ENCODE data around the gene WFDC10B.
A peak's percentile ranks its signal among the peaks of the same experiment; 100 is the strongest.
"Not testable (repeated sequence)": the region's sequence is repeated elsewhere in the genome, so short reads cannot be mapped to it uniquely, and the experiment has no call there.

WFDC10B gene

GRCh38 chr20:45704969-45705637, at the start of gene WFDC10B:
TSS of gene WFDC10B (minus strand) at chr20:45705019. CDS start at chr20:45685992, 19,027 bp downstream.
- peak; percentile 1 for DNase-seq

GRCh38 chr20:45752746-45753145, 47.9 kb upstream of the WFDC10B start:
- no peak for DNase-seq

- no peak for DNase-seq
These were observed 46.9 kb upstream of the WFDC10B start for GRCh38 chr20:45751721-45752120.

GRCh38 chr20:45745015-45745414, 40.2 kb upstream of the WFDC10B start:
- DNase-seq: no peak

GRCh38 chr20:45742596-45742995, 37.8 kb upstream of the WFDC10B start:
- DNase-seq: no peak

- DNase-seq: no peak
These were observed 31.2 kb upstream of the WFDC10B start for GRCh38 chr20:45735988-45736387.

- no peak for DNase-seq
These were observed 30.7 kb upstream of the WFDC10B start for GRCh38 chr20:45735552-45735951.

GRCh38 chr20:45732199-45732598, 27.4 kb upstream of the WFDC10B start:
- no peak for DNase-seq

- DNase-seq: no peak
These were observed 22.2 kb upstream of the WFDC10B start for GRCh38 chr20:45727044-45727443.

- no peak for DNase-seq
These were observed 20.3 kb upstream of the WFDC10B start for GRCh38 chr20:45725134-45725533.

GRCh38 chr20:45722047-45722446, 17.2 kb upstream of the WFDC10B start, which contains the start of gene SPINT4:
TSS of gene SPINT4 (plus strand) at chr20:45722347. CDS start at chr20:45722368, 21 bp downstream.
- no peak for DNase-seq

- not testable (repeated sequence) for DNase-seq
These were observed 11.4 kb upstream of the WFDC10B start for GRCh38 chr20:45716141-45716688.

GRCh38 chr20:45701873-45702272, 2.9 kb downstream of the WFDC10B start, which contains the start of gene WFDC13:
TSS of gene WFDC13 (plus strand) at chr20:45702038. CDS start at chr20:45702124, 86 bp downstream.
- DNase-seq: no peak

GRCh38 chr20:45701104-45701503, 3.7 kb downstream of the WFDC10B start:
- no peak for DNase-seq

- no peak for DNase-seq
These were observed 9.3 kb downstream of the WFDC10B start for GRCh38 chr20:45695496-45695895.

GRCh38 chr20:45693346-45693745, 11.5 kb downstream of the WFDC10B start:
- DNase-seq: not testable (repeated sequence)

GRCh38 chr20:45685896-45686295, 18.9 kb downstream of the WFDC10B start:
- DNase-seq: no peak

- no peak for DNase-seq
These were observed 25.2 kb downstream of the WFDC10B start for GRCh38 chr20:45679650-45680049.

GRCh38 chr20:45672765-45673164, 32.1 kb downstream of the WFDC10B start:
- no peak for DNase-seq

- DNase-seq: no peak
These were observed 34.7 kb downstream of the WFDC10B start, which contains the start of gene WFDC11 for GRCh38 chr20:45670139-45670538. TSS of gene WFDC11 (minus strand) at chr20:45670239. CDS start at chr20:45650600, 19,639 bp downstream.

- DNase-seq: not testable (repeated sequence)
These were observed 47.8 kb downstream of the WFDC10B start for GRCh38 chr20:45657038-45657437.

- DNase-seq: not testable (repeated sequence)
These were observed 53.1 kb downstream of the WFDC10B start for GRCh38 chr20:45651726-45652125.

- no peak for DNase-seq
These were observed 55.4 kb downstream of the WFDC10B start for GRCh38 chr20:45649312-45649863.

- DNase-seq: no peak
These were observed 57.3 kb downstream of the WFDC10B start for GRCh38 chr20:45647441-45648050.
